Measurements from ENCODE around the gene MMP25.
A peak's percentile ranks its signal among the peaks of the same experiment; 100 is the strongest.

The MMP25 gene

GRCh38 chr16:3045758-3046640 lies at the start of gene MMP25:
Gene MMP25, plus strand, starts transcription at chr16:3046561. Its CDS starts 357 bp downstream, at chr16:3046918.
- no peak for DNase-seq (ENCODE audit: low read depth in 2 of 3, low spot score in 1 of 3)

GRCh38 chr16:2999929-3000328 lies 46.4 kb upstream of the MMP25 start:
- DNase-seq (ENCODE audit: low read depth in 2 of 3, low spot score in 1 of 3): no peak

GRCh38 chr16:3000540-3000939 lies 45.8 kb upstream of the MMP25 start:
- DNase-seq (ENCODE audit: low read depth in 2 of 3, low spot score in 1 of 3): no peak

GRCh38 chr16:3001316-3001715 lies 45.0 kb upstream of the MMP25 start:
- no peak for DNase-seq (ENCODE audit: low read depth in 2 of 3, low spot score in 1 of 3)

GRCh38 chr16:3003582-3004270 lies 42.6 kb upstream of the MMP25 start:
- DNase-seq (ENCODE audit: low read depth in 2 of 3, low spot score in 1 of 3): peak; percentile 93 to 97 (median 96)

GRCh38 chr16:3004319-3004718 lies 42.0 kb upstream of the MMP25 start:
- no peak for DNase-seq (ENCODE audit: low read depth in 2 of 3, low spot score in 1 of 3)

- DNase-seq (ENCODE audit: low read depth in 2 of 3, low spot score in 1 of 3): no peak
Observed at GRCh38 chr16:3004781-3005284, 41.5 kb upstream of the MMP25 start.

- no peak for DNase-seq (ENCODE audit: low read depth in 2 of 3, low spot score in 1 of 3)
Observed at GRCh38 chr16:3007059-3007956, 39.1 kb upstream of the MMP25 start.

GRCh38 chr16:3007957-3008689 lies 38.2 kb upstream of the MMP25 start:
- DNase-seq (ENCODE audit: low read depth in 2 of 3, low spot score in 1 of 3): no peak

GRCh38 chr16:3008690-3009037 lies 37.7 kb upstream of the MMP25 start:
- no peak for DNase-seq (ENCODE audit: low read depth in 2 of 3, low spot score in 1 of 3)

GRCh38 chr16:3009568-3010390 lies 36.6 kb upstream of the MMP25 start:
- DNase-seq (ENCODE audit: low read depth in 2 of 3, low spot score in 1 of 3): no peak

GRCh38 chr16:3010510-3010909 lies 35.9 kb upstream of the MMP25 start:
- no peak for DNase-seq (ENCODE audit: low read depth in 2 of 3, low spot score in 1 of 3)

- DNase-seq (ENCODE audit: low read depth in 2 of 3, low spot score in 1 of 3): no peak
Observed at GRCh38 chr16:3012246-3012645, 34.1 kb upstream of the MMP25 start.

- no peak for DNase-seq (ENCODE audit: low read depth in 2 of 3, low spot score in 1 of 3)
Observed at GRCh38 chr16:3012828-3013420, 33.4 kb upstream of the MMP25 start, which contains the start of gene CLDN9. Gene CLDN9, plus strand, starts transcription at chr16:3012923. Its CDS starts 440 bp downstream, at chr16:3013363.

- DNase-seq (ENCODE audit: low read depth in 2 of 3, low spot score in 1 of 3): no peak
Observed at GRCh38 chr16:3013491-3013951, 32.8 kb upstream of the MMP25 start.

GRCh38 chr16:3013998-3014690 lies 32.2 kb upstream of the MMP25 start:
- no peak for DNase-seq (ENCODE audit: low read depth in 2 of 3, low spot score in 1 of 3)

GRCh38 chr16:3014971-3015370 lies 31.4 kb upstream of the MMP25 start:
- DNase-seq (ENCODE audit: low read depth in 2 of 3, low spot score in 1 of 3): no peak

- no peak for DNase-seq (ENCODE audit: low read depth in 2 of 3, low spot score in 1 of 3)
Observed at GRCh38 chr16:3015865-3016521, 30.4 kb upstream of the MMP25 start.
